ENCODE measurements around the gene ARHGDIB. TPM values are rescaled to one million over a fixed set of nuclear protein-coding genes. Genes with fewer than 3 reads are reported as not detected.

The ARHGDIB gene
- total and polyA plus RNA-seq, 2 of the 4 experiments (the other 2 are of a cell fraction): 24.9 to 30.7 TPM

- H4K5ac ChIP-seq (ENCODE audit: low read depth, low read length): no peak overlapping the region; the same call in 1 of the 2 replicates
- dilution Hi-C loops (cut with HindIII; ENCODE audit: low sequenced_read_pairs, unreplicated experiment) (no loop called here), intact Hi-C loops (cut with micrococcal nuclease) (no loop called here), in situ Hi-C loops (cut with MboI; ENCODE audit: low sequenced_read_pairs) (no loop called here)
- H2BK120ac ChIP-seq (ENCODE audit: low read depth, low read length): peak overlapping the region; percentile 60
- TF ChIP-seq ELK1 (IDR thresholded peaks at IDR 0.05; ENCODE audit: borderline replicate concordance, low read depth, low read length): no peak
- peak; percentile 87 for TF ChIP-seq NFE2L2 (IDR thresholded peaks at IDR 0.05; ENCODE audit: low read depth, low read length)
- TF ChIP-seq CEBPB (IDR thresholded peaks at IDR 0.05; ENCODE audit: low read depth, low read length): no peak
- TF ChIP-seq SMC3 (IDR thresholded peaks at IDR 0.05; ENCODE audit: low read depth, low read length): no peak
- no peak for TF ChIP-seq POLR2A (IDR thresholded peaks at IDR 0.05; ENCODE audit: low read depth, low read length)
- no peak for TF ChIP-seq CHD1 (IDR thresholded peaks at IDR 0.05; ENCODE audit: low read depth, low read length)
- peak; percentile 50 for TF ChIP-seq MAFK (IDR thresholded peaks at IDR 0.05; ENCODE audit: low read depth, low read length)
- no peak for TF ChIP-seq BHLHE40 (IDR thresholded peaks at IDR 0.05; ENCODE audit: low read depth, low read length)
- H3K4ac ChIP-seq (ENCODE audit: low read depth, low read length): no peak overlapping the region
- no peak overlapping the region for H2AK9ac ChIP-seq (replicated peaks; ENCODE audit: low read depth, low read length, poor library complexity)
- H3K4me2 ChIP-seq (ENCODE audit: low read depth, low read length): no peak overlapping the region
- H2AFZ ChIP-seq (replicated peaks; ENCODE audit: low read length, poor library complexity): peak overlapping the region; percentile 60
- no CpG with 5 or more reads among the region's 4 CpGs for WGBS, 2 experiments (ENCODE audit: extremely low coverage in 2 of 2, insufficient read length in 1 of 2)
- no peak overlapping the region for H3K27ac ChIP-seq (ENCODE audit: insufficient read depth, low read length)
- BruUV-seq (replicated peaks): no TSS peak
- H4K91ac ChIP-seq (ENCODE audit: insufficient read depth, low read depth, low read length): no peak overlapping the region
- H3K9me3 ChIP-seq (ENCODE audit: control insufficient read depth, insufficient read depth, low read length): no peaks in the 10 kb centered on the region
- H2BK5ac ChIP-seq (ENCODE audit: low read depth, low read length, poor library complexity, severe bottlenecking): no peak overlapping the region
- H4K8ac ChIP-seq (ENCODE audit: low read depth in 2 of 2, low read length in 2 of 2): peak overlapping the region in 1 of 2 experiments; percentile 68; a peak in 2 of 4 replicates
- no peak overlapping the region for H3K56ac ChIP-seq (ENCODE audit: extremely low read depth, insufficient read depth, low read length)
- ChIA-PET CTCF (no interaction called here), POLR2A (ENCODE audit: unreplicated experiment) (no interaction called here)
- no peak overlapping the region for H2BK15ac ChIP-seq (ENCODE audit: low read depth, low read length)
- no peak overlapping the region for H2AK5ac ChIP-seq (ENCODE audit: low read depth, low read length)
- no peak overlapping the region for H3K23ac ChIP-seq (ENCODE audit: low read depth, low read length)
- DNase-seq (peak; percentile 44), ATAC-seq (ENCODE audit: low read depth) (peak; percentile 60; the same call in 1 of the 2 replicates)
- no peak overlapping the region for H3K4me3 ChIP-seq (ENCODE audit: insufficient read depth, low read depth, low read length)
- H3K9me1 ChIP-seq (ENCODE audit: insufficient read depth, low read length): no peaks in the 10 kb centered on the region
- no peak overlapping the region for H3K9ac ChIP-seq (ENCODE audit: low read depth, low read length)
- H3K79me1 ChIP-seq (ENCODE audit: low read depth in 1 of 2, low read length in 2 of 2): no peaks in the 10 kb centered on the region
- H3K18ac ChIP-seq (ENCODE audit: low read depth, low read length): no peak overlapping the region; the same call in 1 of the 2 replicates
- H3K27me3 ChIP-seq (ENCODE audit: control insufficient read depth, insufficient read depth, low read length): no peaks in the 10 kb centered on the region
- no peaks in the 10 kb centered on the region for H3K36me3 ChIP-seq (ENCODE audit: control insufficient read depth, insufficient read depth, low read length)
- peak overlapping the region; percentile 46; the same call in 1 of the 2 replicates for H2BK20ac ChIP-seq (ENCODE audit: low read depth, low read length)
- no peaks in the 10 kb centered on the region for H4K20me1 ChIP-seq (ENCODE audit: insufficient read depth, low read length)
- 0 out of 2 replicates have a peak overlapping the region, but pooled peaks have one; percentile 12 for H3K14ac ChIP-seq (replicated peaks; ENCODE audit: low read depth, low read length)
- H3K4me1 ChIP-seq (ENCODE audit: control insufficient read depth, insufficient read depth, low read length): no peaks in the 10 kb centered on the region; the same call in 1 of the 2 replicates
Observed at GRCh38 chr12:14970473-14970872, 9.1 kb upstream of the ARHGDIB start.
